ENCODE measurements around the gene BCAP29.

Gene BCAP29

DNA sequence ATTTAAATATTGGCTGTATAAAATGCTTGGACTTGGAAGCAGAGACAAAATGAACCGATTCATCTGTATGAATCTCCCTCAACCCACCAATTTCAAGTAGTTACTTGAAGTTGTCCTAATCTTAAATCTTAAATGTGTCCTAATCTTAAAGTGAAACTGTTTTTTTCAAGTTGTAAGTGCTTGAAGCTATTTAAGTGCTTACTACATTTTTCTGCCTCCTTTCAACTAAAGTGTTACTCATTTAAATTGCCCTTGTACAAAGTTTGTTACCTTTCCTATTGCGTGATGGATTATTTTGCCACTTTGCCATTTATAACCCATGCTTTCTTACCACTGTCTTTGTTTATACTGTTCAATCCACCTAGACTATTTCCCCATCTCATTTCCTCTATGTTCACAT is 2.8 kb downstream of the BCAP29 start:
- Histone ChIP-seq H3K4me3 (no peak overlapping the region), H3K27ac (peak overlapping the region; percentile 34)
- DNase-seq (ENCODE audit: low spot score): no peak
- TF ChIP-seq, protein P1, sequence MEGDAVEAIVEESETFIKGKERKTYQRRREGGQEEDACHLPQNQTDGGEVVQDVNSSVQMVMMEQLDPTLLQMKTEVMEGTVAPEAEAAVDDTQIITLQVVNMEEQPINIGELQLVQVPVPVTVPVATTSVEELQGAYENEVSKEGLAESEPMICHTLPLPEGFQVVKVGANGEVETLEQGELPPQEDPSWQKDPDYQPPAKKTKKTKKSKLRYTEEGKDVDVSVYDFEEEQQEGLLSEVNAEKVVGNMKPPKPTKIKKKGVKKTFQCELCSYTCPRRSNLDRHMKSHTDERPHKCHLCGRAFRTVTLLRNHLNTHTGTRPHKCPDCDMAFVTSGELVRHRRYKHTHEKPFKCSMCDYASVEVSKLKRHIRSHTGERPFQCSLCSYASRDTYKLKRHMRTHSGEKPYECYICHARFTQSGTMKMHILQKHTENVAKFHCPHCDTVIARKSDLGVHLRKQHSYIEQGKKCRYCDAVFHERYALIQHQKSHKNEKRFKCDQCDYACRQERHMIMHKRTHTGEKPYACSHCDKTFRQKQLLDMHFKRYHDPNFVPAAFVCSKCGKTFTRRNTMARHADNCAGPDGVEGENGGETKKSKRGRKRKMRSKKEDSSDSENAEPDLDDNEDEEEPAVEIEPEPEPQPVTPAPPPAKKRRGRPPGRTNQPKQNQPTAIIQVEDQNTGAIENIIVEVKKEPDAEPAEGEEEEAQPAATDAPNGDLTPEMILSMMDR (IDR thresholded peaks at IDR 0.05): no peak

DNA sequence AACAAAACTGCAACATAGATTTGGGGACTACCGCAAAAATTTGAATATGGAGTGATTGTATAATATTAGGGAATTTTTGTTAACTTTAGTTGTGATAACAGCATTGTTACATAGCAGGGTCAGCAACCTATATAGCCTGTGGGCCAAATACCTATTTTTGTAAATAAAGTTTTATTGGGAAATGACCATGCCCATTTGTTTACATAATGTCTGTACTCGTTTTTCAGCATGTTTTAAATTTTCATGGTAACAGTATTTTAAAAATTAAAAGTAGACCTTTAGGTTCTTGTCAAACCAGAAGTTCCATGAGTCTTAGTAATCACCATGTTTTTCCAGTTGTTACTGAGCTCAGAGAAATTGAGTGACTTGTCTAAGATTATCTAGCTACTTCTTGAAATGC is 4.7 kb downstream of the BCAP29 start:
- Histone ChIP-seq H3K27ac (no peak overlapping the region), H3K4me3 (no peak overlapping the region)
- TF ChIP-seq, protein P1 (IDR thresholded peaks at IDR 0.05): no peak
- no peak for DNase-seq (ENCODE audit: low spot score)

DNA sequence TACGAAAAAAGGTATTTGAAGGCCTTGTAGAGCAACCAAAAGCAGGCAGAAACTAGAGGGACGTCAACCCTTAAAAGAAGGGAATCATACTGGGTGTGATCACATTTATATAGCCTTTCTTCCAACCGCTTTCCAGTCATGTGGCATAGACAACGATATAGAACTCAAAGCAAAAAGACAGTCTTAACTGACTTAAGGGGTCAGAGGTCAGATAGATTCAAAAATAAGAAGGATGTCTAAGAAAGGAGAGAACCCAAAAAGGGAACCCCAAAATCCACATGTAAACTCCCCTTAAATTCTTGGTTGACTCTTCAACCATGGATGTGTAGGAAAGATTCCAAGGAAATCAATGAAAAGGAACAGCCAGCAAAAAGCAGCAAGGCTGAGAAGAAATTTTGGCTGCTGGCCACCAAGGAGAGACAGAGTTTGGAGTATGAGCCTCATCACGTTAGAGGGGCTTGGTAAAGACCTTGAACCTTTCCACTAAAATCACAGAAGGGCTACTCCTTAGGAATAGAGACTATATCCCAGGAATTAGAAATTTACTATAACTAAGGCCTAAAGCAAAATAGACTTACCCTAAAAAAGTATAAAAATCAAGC is 8.6 kb downstream of the BCAP29 start:
- no peak overlapping the region for H3K4me3 ChIP-seq
- peak overlapping the region in 1 of 2 donors; percentile 20 for H3K27ac ChIP-seq
- TF ChIP-seq, protein P1 (IDR thresholded peaks at IDR 0.05): no peak
- DNase-seq (ENCODE audit: low spot score): no peak

DNA sequence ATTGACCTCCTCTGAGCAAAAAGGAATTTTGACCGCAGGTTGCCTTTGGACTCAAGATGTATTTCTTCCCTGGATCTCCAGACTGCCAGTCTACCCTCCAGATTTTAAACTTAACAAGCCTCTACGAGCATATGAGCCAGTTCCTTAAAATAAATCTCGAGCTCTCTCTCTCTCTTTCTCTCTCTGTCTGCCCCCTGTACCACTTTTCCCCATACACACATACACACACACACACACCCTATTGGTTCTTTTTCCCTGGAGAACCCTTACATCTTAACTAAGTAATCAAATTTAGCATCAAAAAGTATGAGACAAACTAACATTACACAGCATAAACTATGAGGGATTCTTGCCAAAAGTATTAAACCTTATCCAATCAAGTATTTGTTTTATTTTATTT is 11.4 kb downstream of the BCAP29 start:
- peak overlapping the region; percentile 64 to 76 for H3K27ac ChIP-seq
- H3K4me3 ChIP-seq: no peak overlapping the region
- peak; percentile 77 for DNase-seq (ENCODE audit: low spot score)
- TF ChIP-seq, protein P1 (IDR thresholded peaks at IDR 0.05): no peak

DNA sequence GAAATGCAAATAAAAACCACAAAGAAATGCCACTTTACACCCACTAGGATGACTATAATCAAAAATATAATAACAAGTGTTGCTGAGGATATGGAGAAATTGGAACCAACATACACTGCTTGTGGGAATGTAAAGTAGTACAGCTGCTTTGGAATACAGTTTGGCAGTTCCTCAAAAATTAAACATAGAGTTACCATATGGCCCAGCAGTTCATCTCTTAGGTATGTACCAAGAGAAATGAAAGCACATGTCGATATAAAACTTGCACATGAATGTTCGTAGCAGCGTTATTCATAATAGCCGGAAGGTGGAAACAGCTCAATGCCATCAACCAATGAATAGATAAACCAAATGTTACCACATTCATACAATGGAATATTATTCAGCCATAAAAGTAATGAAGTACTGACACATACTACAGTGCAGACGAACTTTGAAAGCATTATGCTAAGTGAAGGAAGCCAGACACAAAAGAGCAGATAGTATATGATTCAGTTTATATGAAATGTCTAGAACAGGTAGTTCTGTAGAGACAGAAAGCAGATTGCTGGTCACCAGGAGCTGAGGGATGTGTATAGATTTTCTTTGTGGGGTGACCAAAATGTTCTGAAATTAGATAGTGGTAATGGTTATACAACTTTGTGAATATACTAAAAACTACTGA is 12.4 kb downstream of the BCAP29 start:
- no peak for DNase-seq (ENCODE audit: low spot score)
- no peak overlapping the region for H3K4me3 ChIP-seq
- H3K27ac ChIP-seq: peak overlapping the region; percentile 76
- TF ChIP-seq, protein P1 (IDR thresholded peaks at IDR 0.05): no peak

DNA sequence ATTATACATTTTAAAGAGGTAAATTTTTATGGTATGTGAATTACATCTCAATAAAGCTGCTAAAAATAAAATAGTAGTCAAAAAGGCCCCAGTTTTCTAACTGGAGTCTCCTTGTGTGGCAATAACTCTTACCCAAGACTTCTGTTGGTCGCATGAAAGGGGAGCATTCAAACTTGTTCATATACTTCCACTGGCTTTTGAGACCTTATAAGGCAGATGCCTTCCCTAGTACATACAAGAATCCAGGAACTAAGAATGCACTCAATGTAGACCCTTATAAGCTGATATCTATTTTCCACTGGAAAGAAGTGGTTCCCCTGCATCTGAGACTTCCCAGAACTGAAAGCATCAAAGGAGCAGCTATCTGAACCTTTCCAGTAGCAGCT is 13.0 kb downstream of the BCAP29 start:
- TF ChIP-seq, protein P1 (IDR thresholded peaks at IDR 0.05): no peak
- Histone ChIP-seq H3K27ac (peak overlapping the region; percentile 76), H3K4me3 (no peak overlapping the region)
- DNase-seq (ENCODE audit: low spot score): no peak
